Peyer's patch (tissue), 4 donors: ENCODE data around the gene PCNX2. TPM values are rescaled to one million over a fixed set of nuclear protein-coding genes. Genes with fewer than 3 reads are reported as not detected.

Source experiments
- DNase-seq, 3 donors: peaks; one replicate each; pipeline ENCODE4 v3.0.0-alpha.2; 2017 to 2019
- H3K27ac ChIP-seq, 4 donors: fragments of 200-600 bp; sonication (generic); one replicate each; pipeline ENCODE4 v1.5.1; 2016 to 2019
- H3K27me3 ChIP-seq, 2 donors: fragments of 200-600 bp; sonication (generic); one replicate each; pipeline ENCODE4 v1.5.1; 2019
- H3K36me3 ChIP-seq, 3 donors: fragments of 200-600 bp; sonication (generic); one replicate each; pipeline ENCODE4 v1.5.1; 2016 to 2019
- H3K4me1 ChIP-seq, 4 donors: fragments of 200-600 bp; sonication (generic); one replicate each; pipeline ENCODE4 v1.5.1; 2016 to 2019
- H3K4me3 ChIP-seq, 4 donors: fragments of 200-600 bp; sonication (generic); 1 replicate in 3 of 4; 2 replicates in 1 of 4; pipeline ENCODE4 v1.5.1; 2016 to 2019; ENCODE audit warnings: mild to moderate bottlenecking in 1 of 4
- H3K9me3 ChIP-seq, 4 donors: fragments of 200-600 bp; sonication (generic); one replicate each; pipeline ENCODE4 v1.5.1; 2016 to 2019; ENCODE audit warnings: mild to moderate bottlenecking in 1 of 4
- CTCF ChIP-seq, 6 experiments: fragments of 450-650 bp in 4 of 6; fragments of 200-600 bp in 2 of 6; sonication (generic) in 1 of 6; IDR thresholded peaks; one replicate each; pipeline ENCODE4 v1.5.1; 2017 to 2019; ENCODE audit warnings: antibody characterized with exemption in 6 of 6, mild to moderate bottlenecking in 3 of 6, moderate library complexity in 1 of 6
- POLR2A ChIP-seq, 2 donors: fragments of 450-650 bp; IDR thresholded peaks; one replicate each; pipeline ENCODE4 v1.5.1; 2017; ENCODE audit warnings: antibody characterized with exemption in 2 of 2, mild to moderate bottlenecking in 2 of 2, moderate library complexity in 2 of 2
- total RNA-seq, 4 donors: library from RNA; depleted of rRNA; stranded (reverse); fragments of >200 nt; gene quantifications; one replicate each; pipeline ENCODE4 v1.1.0, GENCODE V29; 2016

Gene PCNX2
- total RNA-seq, 4 donors from 2014 or later: 6.3 to 79.2 (median 18.9) TPM

- Histone ChIP-seq H3K9me3 (no peaks in the 10 kb centered on the region), H3K4me3 (no peak overlapping the region), H3K27ac (no peak overlapping the region), H3K27me3 (no peaks in the 10 kb centered on the region), H3K4me1 (peaks cover 0 to under 1% (median 0%) of the 10 kb centered on the region in 4 donors), H3K36me3 (peaks cover 0 to 17% (median 0%) of the 10 kb centered on the region in 3 donors)
- TF ChIP-seq POLR2A (IDR thresholded peaks at IDR 0.05): no peak
- TF ChIP-seq CTCF (IDR thresholded peaks at IDR 0.05): no peak
- no peak for DNase-seq
Observed at GRCh38 chr1:232979558-232979957, 316.0 kb downstream of the PCNX2 start.

GRCh38 chr1:232978815-232979214, 316.7 kb downstream of the PCNX2 start:
- Histone ChIP-seq H3K36me3 (peaks cover 0 to 18% (median 0%) of the 10 kb centered on the region in 3 donors), H3K27ac (no peak overlapping the region), H3K4me3 (no peak overlapping the region), H3K9me3 (no peaks in the 10 kb centered on the region), H3K4me1 (no peaks in the 10 kb centered on the region), H3K27me3 (no peaks in the 10 kb centered on the region)
- TF ChIP-seq POLR2A (IDR thresholded peaks at IDR 0.05) (no peak), CTCF (IDR thresholded peaks at IDR 0.05) (no peak)
- no peak for DNase-seq

GRCh38 chr1:232978091-232978634, 317.4 kb downstream of the PCNX2 start:
- no peak for TF ChIP-seq CTCF (IDR thresholded peaks at IDR 0.05)
- no peak for TF ChIP-seq POLR2A (IDR thresholded peaks at IDR 0.05)

GRCh38 chr1:232974971-232975370, 320.6 kb downstream of the PCNX2 start:
- Histone ChIP-seq H3K27me3 (no peaks in the 10 kb centered on the region), H3K4me3 (no peak overlapping the region), H3K36me3 (peaks cover 0 to 57% (median 6%) of the 10 kb centered on the region in 3 donors), H3K4me1 (no peaks in the 10 kb centered on the region), H3K27ac (no peak overlapping the region), H3K9me3 (peaks cover 0 to 3% (median 0%) of the 10 kb centered on the region in 4 donors)
- TF ChIP-seq POLR2A (IDR thresholded peaks at IDR 0.05) (no peak), CTCF (IDR thresholded peaks at IDR 0.05) (no peak)
- DNase-seq: no peak

More at GRCh38 chr1:232978091-232978634, 317.4 kb downstream of the PCNX2 start:
- Histone ChIP-seq H3K4me1 (no peaks in the 10 kb centered on the region), H3K36me3 (peaks cover 0 to 25% (median 0%) of the 10 kb centered on the region in 3 donors), H3K9me3 (peaks cover 0 to 3% (median 0%) of the 10 kb centered on the region in 4 donors), H3K27me3 (no peaks in the 10 kb centered on the region), H3K27ac (no peak overlapping the region), H3K4me3 (no peak overlapping the region)
- no peak for DNase-seq

GRCh38 chr1:232973652-232974611, 321.6 kb downstream of the PCNX2 start:
- Histone ChIP-seq H3K27ac (no peak overlapping the region), H3K4me1 (no peaks in the 10 kb centered on the region), H3K9me3 (peaks cover 0 to 3% (median 0%) of the 10 kb centered on the region in 4 donors), H3K27me3 (no peaks in the 10 kb centered on the region), H3K4me3 (no peak overlapping the region), H3K36me3 (peaks cover 0 to 63% (median 6%) of the 10 kb centered on the region in 3 donors)
- TF ChIP-seq CTCF (IDR thresholded peaks at IDR 0.05) (no peak), POLR2A (IDR thresholded peaks at IDR 0.05) (no peak)
- DNase-seq: no peak
